HG03565 (cell line): Measurements from ENCODE around the gene RAB3C.
A peak's percentile ranks its signal among the peaks of the same experiment; 100 is the strongest.

Experiments
- ATAC-seq: cut with Tn5 transposase; IDR thresholded peaks from one replicate; pipeline ENCODE4 v1.9.1; 2021; ENCODE audit warnings: mild to moderate bottlenecking, moderate library complexity; ENCODE audit not compliant: unreplicated experiment

RAB3C gene

GRCh38 chr5:58813855-58814254 is 231.0 kb downstream of the RAB3C start:
- ATAC-seq = no peak

GRCh38 chr5:58816181-58816731 is 233.4 kb downstream of the RAB3C start:
- ATAC-seq = no peak

GRCh38 chr5:58818465-58818864 is 235.6 kb downstream of the RAB3C start:
- no peak for ATAC-seq

GRCh38 chr5:58825441-58825840 is 242.6 kb downstream of the RAB3C start:
- ATAC-seq = no peak

GRCh38 chr5:58825899-58826298 is 243.0 kb downstream of the RAB3C start:
- no peak for ATAC-seq

- no peak for ATAC-seq
Measured at GRCh38 chr5:58827463-58827862, 244.6 kb downstream of the RAB3C start.

- no peak for ATAC-seq
Measured at GRCh38 chr5:58828258-58828657, 245.4 kb downstream of the RAB3C start.

- no peak for ATAC-seq
Measured at GRCh38 chr5:58834242-58835225, 251.7 kb downstream of the RAB3C start.

GRCh38 chr5:58836351-58836750 is 253.5 kb downstream of the RAB3C start:
- no peak for ATAC-seq

GRCh38 chr5:58838729-58839128 is 255.9 kb downstream of the RAB3C start:
- ATAC-seq = no peak

GRCh38 chr5:58842852-58843251 is 260.0 kb downstream of the RAB3C start:
- ATAC-seq = no peak

GRCh38 chr5:58844395-58844794 is 261.5 kb downstream of the RAB3C start:
- ATAC-seq = no peak

- no peak for ATAC-seq
Measured at GRCh38 chr5:58847041-58847440, 264.2 kb downstream of the RAB3C start.

GRCh38 chr5:58849223-58849622 is 266.3 kb downstream of the RAB3C start:
- no peak for ATAC-seq

- no peak for ATAC-seq
Measured at GRCh38 chr5:58849921-58850667, 267.2 kb downstream of the RAB3C start.

- ATAC-seq = no peak
Measured at GRCh38 chr5:58851153-58851552, 268.3 kb downstream of the RAB3C start.

GRCh38 chr5:58851571-58851970 is 268.7 kb downstream of the RAB3C start:
- no peak for ATAC-seq

GRCh38 chr5:58852566-58852965 is 269.7 kb downstream of the RAB3C start:
- ATAC-seq = no peak

- no peak for ATAC-seq
Measured at GRCh38 chr5:58854441-58854840, 271.6 kb downstream of the RAB3C start.

- ATAC-seq = peak; percentile 57
Measured at GRCh38 chr5:58855851-58856739, 273.2 kb downstream of the RAB3C start.

GRCh38 chr5:58857609-58858008 is 274.7 kb downstream of the RAB3C start:
- no peak for ATAC-seq
